GM10266 (cell line): ENCODE results near the gene CDH8.

Experiments
- DNase-seq: peaks from one replicate; pipeline ENCODE4 v3.0.0; 2012; ENCODE audit errors: extremely low spot score
- CTCF ChIP-seq: IDR thresholded peaks from 2 replicates; pipeline ENCODE4 v1.5.1; 2012; ENCODE audit warnings: mild to moderate bottlenecking, low read depth; ENCODE audit not compliant: control insufficient read depth, insufficient read depth; ENCODE audit errors: missing control alignments

Gene CDH8

GRCh38 chr16:61915569-61915968 lies 120.7 kb downstream of the CDH8 start:
- DNase-seq = no peak
- no peak for TF ChIP-seq CTCF

GRCh38 chr16:61909074-61909473 lies 127.2 kb downstream of the CDH8 start:
- TF ChIP-seq CTCF = no peak
- no peak for DNase-seq

- TF ChIP-seq CTCF = no peak
- no peak for DNase-seq
These were observed 127.8 kb downstream of the CDH8 start for GRCh38 chr16:61908426-61908825.

GRCh38 chr16:61901689-61902088 lies 134.5 kb downstream of the CDH8 start:
- TF ChIP-seq CTCF = no peak
- DNase-seq = no peak

- DNase-seq = no peak
- no peak for TF ChIP-seq CTCF
These were observed 135.8 kb downstream of the CDH8 start for GRCh38 chr16:61900482-61900881.

GRCh38 chr16:61897657-61898056 lies 138.6 kb downstream of the CDH8 start:
- no peak for TF ChIP-seq CTCF
- DNase-seq = peak; percentile 11

- TF ChIP-seq CTCF = no peak
These were observed 143.7 kb downstream of the CDH8 start for GRCh38 chr16:61892531-61892930.

GRCh38 chr16:61891460-61891859 lies 144.8 kb downstream of the CDH8 start:
- no peak for TF ChIP-seq CTCF
- no peak for DNase-seq

More at GRCh38 chr16:61892531-61892930, 143.7 kb downstream of the CDH8 start:
- DNase-seq = no peak
